ENCODE data around the gene NHS. TPM values are rescaled to one million over a fixed set of nuclear protein-coding genes. Genes with fewer than 3 reads are reported as not detected.

Gene NHS
- polyA plus RNA-seq, 1 donor (not counting 4 experiments of a cell fraction or from before 2014, with no cell fraction given) = 5.4 TPM

GRCh38 chrX:17431171-17431570 lies 56.2 kb downstream of the NHS start:
- DNase-seq (ENCODE audit: low read depth, low spot score) = no peak
- Histone ChIP-seq H3K4me1 (ENCODE audit: control insufficient read depth, extremely low read depth, insufficient read depth, low read length) (no peaks in the 10 kb centered on the region), H3K9ac (ENCODE audit: control insufficient read depth, extremely low read depth, insufficient read depth, low read length) (no peak overlapping the region), H3K36me3 (ENCODE audit: control insufficient read depth in 2 of 2, extremely low read depth in 1 of 2, insufficient read depth in 2 of 2, low read length in 2 of 2) (no peaks in the 10 kb centered on the region), H4K20me1 (ENCODE audit: control insufficient read depth, extremely low read depth, insufficient read depth, low read length) (no peaks in the 10 kb centered on the region), H2AFZ (ENCODE audit: control insufficient read depth, low read length) (no peak overlapping the region), H3K79me2 (ENCODE audit: control insufficient read depth, insufficient read depth, low read length) (peaks cover 22% of the 10 kb centered on the region), H3K4me3 (ENCODE audit: control insufficient read depth in 2 of 3, extremely low read depth in 1 of 3, insufficient read depth in 2 of 3, low read depth in 1 of 3, low read length in 3 of 3) (no peak overlapping the region), H3K27me3 (ENCODE audit: control insufficient read depth, extremely low read depth, insufficient read depth, low read length) (no peaks in the 10 kb centered on the region), H3K9me3 (ENCODE audit: control insufficient read depth, low read depth, low read length) (no peaks in the 10 kb centered on the region), H3K9me1 (ENCODE audit: control insufficient read depth, extremely low read depth, insufficient read depth, low read length) (no peaks in the 10 kb centered on the region), H3K4me2 (ENCODE audit: control insufficient read depth, extremely low read depth, insufficient read depth, low read depth, low read length) (no peak overlapping the region), H3K27ac (ENCODE audit: control insufficient read depth, insufficient read depth, low read length) (no peak overlapping the region)
- no peak for TF ChIP-seq EZH2 (IDR thresholded peaks at IDR 0.05; ENCODE audit: low read length)
- no peak for TF ChIP-seq CTCF (optimal IDR thresholded peaks at IDR 0.05 in 1 of 3, IDR thresholded peaks at IDR 0.05 in 1 of 3, conservative IDR thresholded peaks at IDR 0.05 in 1 of 3; ENCODE audit: extremely low read depth in 1 of 3, insufficient read depth in 2 of 3, low read length in 3 of 3)
- dilution Hi-C loops (cut with MboI; ENCODE audit: extremely low pct_ligation_motif_present, low sequenced_read_pairs) = no loop called here
- no peak for FAIRE-seq

GRCh38 chrX:17432158-17432557 lies 57.2 kb downstream of the NHS start:
- no peak overlapping the region for H3K4me2 ChIP-seq (ENCODE audit: control insufficient read depth, extremely low read depth, insufficient read depth, low read depth, low read length)
- DNase-seq (ENCODE audit: low read depth, low spot score) = no peak
- no peak overlapping the region for H3K4me3 ChIP-seq (ENCODE audit: control insufficient read depth in 2 of 3, extremely low read depth in 1 of 3, insufficient read depth in 2 of 3, low read depth in 1 of 3, low read length in 3 of 3)
- H3K9me1 ChIP-seq (ENCODE audit: control insufficient read depth, extremely low read depth, insufficient read depth, low read length) = no peaks in the 10 kb centered on the region
- no peaks in the 10 kb centered on the region for H4K20me1 ChIP-seq (ENCODE audit: control insufficient read depth, extremely low read depth, insufficient read depth, low read length)
- H3K27ac ChIP-seq (ENCODE audit: control insufficient read depth, insufficient read depth, low read length) = no peak overlapping the region
- no peak overlapping the region for H3K9ac ChIP-seq (ENCODE audit: control insufficient read depth, extremely low read depth, insufficient read depth, low read length)
- no peak for FAIRE-seq
- TF ChIP-seq EZH2 (IDR thresholded peaks at IDR 0.05; ENCODE audit: low read length) (no peak), CTCF (optimal IDR thresholded peaks at IDR 0.05 in 1 of 3, IDR thresholded peaks at IDR 0.05 in 1 of 3, conservative IDR thresholded peaks at IDR 0.05 in 1 of 3; ENCODE audit: extremely low read depth in 1 of 3, insufficient read depth in 2 of 3, low read length in 3 of 3) (no peak)
- dilution Hi-C loops (cut with MboI; ENCODE audit: extremely low pct_ligation_motif_present, low sequenced_read_pairs) = no loop called here
- H2AFZ ChIP-seq (ENCODE audit: control insufficient read depth, low read length) = no peak overlapping the region
- H3K9me3 ChIP-seq (ENCODE audit: control insufficient read depth, low read depth, low read length) = no peaks in the 10 kb centered on the region
- no peaks in the 10 kb centered on the region for H3K27me3 ChIP-seq (ENCODE audit: control insufficient read depth, extremely low read depth, insufficient read depth, low read length)
- no peaks in the 10 kb centered on the region for H3K4me1 ChIP-seq (ENCODE audit: control insufficient read depth, extremely low read depth, insufficient read depth, low read length)
- H3K36me3 ChIP-seq (ENCODE audit: control insufficient read depth in 2 of 2, extremely low read depth in 1 of 2, insufficient read depth in 2 of 2, low read length in 2 of 2) = no peaks in the 10 kb centered on the region
- peaks cover 27% of the 10 kb centered on the region for H3K79me2 ChIP-seq (ENCODE audit: control insufficient read depth, insufficient read depth, low read length)
